SH-SY5Y (cell line): ENCODE measurements around the gene RPS6KC1.

Experiments used
- GATA2 ChIP-seq: IDR thresholded peaks from 2 replicates; pipeline ENCODE4 v1.6.1; 2011; ENCODE audit warnings: mild to moderate bottlenecking, low read depth, low read length
- GATA3 ChIP-seq: IDR thresholded peaks from 2 replicates; pipeline ENCODE4 v1.6.1; 2011; ENCODE audit warnings: low read depth, mild to moderate bottlenecking, low read length, moderate library complexity

GRCh38 chr1:213154056-213154685, 103.1 kb downstream of the RPS6KC1 start:
- no peak for TF ChIP-seq GATA3
- TF ChIP-seq GATA2: no peak
